Measurements from ENCODE around the gene PAWR.
"Not testable (repeated sequence)": the region's sequence is repeated elsewhere in the genome, so short reads cannot be mapped to it uniquely, and the experiment has no call there.

PAWR gene

DNA sequence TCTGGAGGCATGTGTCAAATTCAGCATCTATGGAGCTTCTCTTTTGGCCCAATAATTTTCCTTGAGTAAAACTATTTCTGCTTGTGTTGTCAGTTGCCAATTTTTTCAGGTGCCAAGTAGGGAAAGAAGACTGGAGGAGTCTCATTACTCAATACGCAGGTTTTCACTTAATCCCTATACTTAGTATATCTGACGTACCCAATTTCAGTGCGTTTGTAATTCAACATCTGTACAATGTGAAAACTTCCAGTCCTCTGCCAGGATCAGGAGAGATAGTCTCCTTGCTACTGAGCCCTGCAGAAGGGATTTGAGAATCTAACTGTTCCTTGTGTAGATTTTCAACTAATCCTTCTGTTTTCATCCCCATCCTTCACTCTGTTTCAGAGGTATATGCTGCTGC, 5.7 kb upstream of the PAWR start:
- Histone ChIP-seq H3K9me3 (ENCODE audit: control insufficient read depth, low read depth, low read length) (no peaks in the 10 kb centered on the region), H3K4me1 (ENCODE audit: control insufficient read depth, low read depth, low read length) (peaks cover 16% of the 10 kb centered on the region), H3K27ac (ENCODE audit: low read length) (no peak overlapping the region), H3K4me3 (ENCODE audit: low read length) (no peak overlapping the region), H3K36me3 (ENCODE audit: control insufficient read depth, low read depth, low read length) (no peaks in the 10 kb centered on the region), H3K9ac (ENCODE audit: low read length) (no peak overlapping the region), H3K27me3 (ENCODE audit: control insufficient read depth, insufficient read depth, low read length) (no peaks in the 10 kb centered on the region)

DNA sequence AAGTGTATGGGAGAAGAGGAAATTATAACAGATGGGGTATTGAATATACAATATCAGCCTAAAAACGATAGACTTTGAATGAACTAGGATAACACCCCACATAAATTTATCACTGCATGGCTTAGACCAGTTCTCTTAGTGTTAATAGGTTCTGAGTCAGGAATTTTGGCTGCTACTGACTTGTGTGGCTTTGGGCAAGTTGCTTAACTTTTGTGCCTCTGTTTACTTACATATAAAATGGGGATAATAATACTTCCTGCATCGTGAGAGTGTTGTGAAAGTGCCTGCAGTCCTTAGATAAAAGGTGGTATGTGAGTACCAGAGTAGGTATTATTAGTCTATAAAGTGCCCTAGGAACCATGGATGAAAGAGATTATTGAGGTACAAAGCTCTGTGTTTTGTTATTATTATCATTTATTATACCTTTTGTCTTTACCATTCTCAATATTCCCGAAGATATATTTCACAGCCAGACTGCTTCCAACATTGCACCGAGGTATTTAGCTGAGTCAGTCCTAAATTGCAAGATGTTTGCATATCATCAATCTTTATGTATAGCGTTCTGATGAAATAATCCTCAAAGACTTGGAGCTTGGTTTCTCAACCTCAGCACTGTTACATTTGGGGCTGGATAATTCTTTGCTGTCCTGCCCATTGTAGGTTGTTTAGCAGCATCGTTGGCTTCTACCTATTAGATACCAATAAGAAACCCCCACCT, 2.3 kb upstream of the PAWR start:
- no peaks in the 10 kb centered on the region for H3K27me3 ChIP-seq (ENCODE audit: control insufficient read depth, insufficient read depth, low read length)
- peaks cover 16% of the 10 kb centered on the region for H3K4me1 ChIP-seq (ENCODE audit: control insufficient read depth, low read depth, low read length)
- H3K27ac ChIP-seq (ENCODE audit: low read length) = no peak overlapping the region
- no peaks in the 10 kb centered on the region for H3K36me3 ChIP-seq (ENCODE audit: control insufficient read depth, low read depth, low read length)
- H3K9ac ChIP-seq (ENCODE audit: low read length) = peak overlapping the region; percentile 81
- H3K4me3 ChIP-seq (ENCODE audit: low read length) = peak overlapping the region; percentile 89
- no peaks in the 10 kb centered on the region for H3K9me3 ChIP-seq (ENCODE audit: control insufficient read depth, low read depth, low read length)

DNA sequence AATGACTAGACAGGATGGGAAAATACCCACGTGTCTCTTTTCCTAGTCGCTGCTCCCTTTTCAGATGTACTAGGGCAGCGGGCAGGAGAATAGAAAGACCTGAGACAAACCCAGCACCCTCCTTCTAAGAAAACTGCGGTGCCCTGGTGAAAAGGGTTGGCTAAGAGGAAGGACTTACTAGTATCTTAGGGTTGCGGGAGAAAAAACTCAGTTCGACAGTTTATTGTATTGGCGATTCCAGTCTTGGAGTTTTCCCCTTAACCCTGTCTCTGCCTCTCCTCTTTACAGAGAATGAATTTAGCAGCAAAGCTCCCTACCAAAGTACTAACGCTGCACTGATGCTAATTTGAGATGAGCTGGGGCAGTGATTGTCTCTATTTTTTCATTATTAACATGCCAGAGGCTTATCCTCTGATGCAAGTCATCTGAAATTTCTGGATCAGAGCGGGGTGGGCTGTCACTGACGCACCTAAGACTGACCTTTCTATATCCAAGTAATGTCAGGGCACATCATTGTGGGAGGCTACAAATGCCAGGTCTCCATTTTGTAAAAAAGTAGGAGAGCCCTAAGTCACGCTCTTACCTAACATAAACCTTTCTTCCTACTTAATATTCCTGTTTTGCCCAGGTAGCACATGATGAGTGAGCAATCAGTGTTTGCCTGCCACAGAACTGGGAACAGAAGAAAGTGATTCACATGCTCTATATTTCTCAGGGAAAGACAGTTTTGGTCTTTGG, 916 bp upstream of the PAWR start:
- H3K27me3 ChIP-seq (ENCODE audit: control insufficient read depth, insufficient read depth, low read length) = no peaks in the 10 kb centered on the region
- H3K27ac ChIP-seq (ENCODE audit: low read length) = peak overlapping the region; percentile 84
- H3K4me3 ChIP-seq (ENCODE audit: low read length) = peak overlapping the region; percentile 89
- peaks cover 5% of the 10 kb centered on the region for H3K36me3 ChIP-seq (ENCODE audit: control insufficient read depth, low read depth, low read length)
- no peaks in the 10 kb centered on the region for H3K9me3 ChIP-seq (ENCODE audit: control insufficient read depth, low read depth, low read length)
- H3K9ac ChIP-seq (ENCODE audit: low read length) = peak overlapping the region; percentile 81
- peaks cover 24% of the 10 kb centered on the region for H3K4me1 ChIP-seq (ENCODE audit: control insufficient read depth, low read depth, low read length)

DNA sequence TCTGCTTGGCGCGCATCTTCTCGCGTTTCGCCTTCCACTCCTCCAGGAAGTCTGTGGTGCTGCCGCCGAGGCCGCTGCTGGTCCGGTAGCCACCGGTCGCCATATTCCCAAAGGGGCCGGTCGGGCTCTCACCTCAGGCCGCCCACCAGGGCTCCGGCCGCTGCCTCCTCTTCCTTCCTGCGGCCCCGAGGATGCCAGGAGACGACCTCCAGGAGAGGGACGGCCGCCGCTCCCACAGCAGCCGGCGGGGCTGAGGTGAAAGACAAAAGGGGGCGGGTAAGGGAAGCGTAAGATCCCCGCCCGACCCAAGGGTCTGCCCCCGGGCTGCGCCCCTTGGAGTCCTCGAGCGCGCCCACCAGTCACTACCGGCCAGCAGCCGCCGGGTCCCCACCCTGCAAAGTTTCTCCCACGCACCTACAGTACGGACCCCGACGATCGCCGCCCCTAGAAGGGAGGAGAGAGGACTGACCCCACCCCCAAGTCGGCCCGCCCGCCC, 574 bp downstream of the PAWR start:
- H3K36me3 ChIP-seq (ENCODE audit: control insufficient read depth, low read depth, low read length) = peaks cover 8% of the 10 kb centered on the region
- peak overlapping the region; percentile 78 for H3K9ac ChIP-seq (ENCODE audit: low read length)
- H3K9me3 ChIP-seq (ENCODE audit: control insufficient read depth, low read depth, low read length) = no peaks in the 10 kb centered on the region
- H3K27ac ChIP-seq (ENCODE audit: low read length) = no peak overlapping the region
- H3K4me3 ChIP-seq (ENCODE audit: low read length) = peak overlapping the region; percentile 75
- peaks cover 35% of the 10 kb centered on the region for H3K4me1 ChIP-seq (ENCODE audit: control insufficient read depth, low read depth, low read length)
- no peaks in the 10 kb centered on the region for H3K27me3 ChIP-seq (ENCODE audit: control insufficient read depth, insufficient read depth, low read length)

DNA sequence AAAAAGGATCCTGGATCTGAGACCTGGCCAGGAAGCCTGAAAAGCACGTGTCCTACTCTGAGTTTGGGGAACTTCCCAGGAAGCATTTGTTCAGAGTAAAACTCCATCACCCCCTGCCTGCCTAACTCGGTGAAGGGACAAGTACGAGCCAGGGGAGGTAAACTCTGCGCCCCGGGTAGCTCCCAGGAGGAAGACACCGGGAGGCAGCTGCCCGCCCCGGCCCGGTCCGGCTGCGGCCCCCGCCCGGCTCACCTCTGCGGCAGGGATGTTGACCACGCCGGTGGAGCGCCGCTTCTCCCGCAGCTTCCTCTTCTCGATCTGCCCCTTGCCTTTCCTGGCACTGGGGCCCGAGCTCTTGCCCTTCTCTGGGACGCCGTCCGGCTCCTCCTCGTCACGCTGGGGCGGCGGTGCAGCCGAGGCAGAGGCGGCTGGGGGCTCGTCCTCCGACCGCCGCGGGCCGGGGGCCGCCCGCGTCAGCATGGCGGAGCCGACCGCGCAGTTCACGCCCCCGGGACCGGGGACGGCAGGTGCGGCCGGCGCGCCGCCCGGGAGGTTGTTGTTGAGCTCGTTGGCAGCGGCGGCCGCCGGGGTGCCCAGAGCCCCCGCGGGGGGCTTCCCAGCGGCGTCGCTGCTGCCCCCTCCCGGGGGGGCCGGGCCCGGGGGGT, 1.2 kb downstream of the PAWR start:
- Histone ChIP-seq H3K27me3 (ENCODE audit: control insufficient read depth, insufficient read depth, low read length) (no peaks in the 10 kb centered on the region), H3K27ac (ENCODE audit: low read length) (no peak overlapping the region), H3K4me1 (ENCODE audit: control insufficient read depth, low read depth, low read length) (peaks cover 35% of the 10 kb centered on the region), H3K9ac (ENCODE audit: low read length) (peak overlapping the region; percentile 78), H3K9me3 (ENCODE audit: control insufficient read depth, low read depth, low read length) (no peaks in the 10 kb centered on the region), H3K4me3 (ENCODE audit: low read length) (peak overlapping the region; percentile 75), H3K36me3 (ENCODE audit: control insufficient read depth, low read depth, low read length) (peaks cover 8% of the 10 kb centered on the region)

DNA sequence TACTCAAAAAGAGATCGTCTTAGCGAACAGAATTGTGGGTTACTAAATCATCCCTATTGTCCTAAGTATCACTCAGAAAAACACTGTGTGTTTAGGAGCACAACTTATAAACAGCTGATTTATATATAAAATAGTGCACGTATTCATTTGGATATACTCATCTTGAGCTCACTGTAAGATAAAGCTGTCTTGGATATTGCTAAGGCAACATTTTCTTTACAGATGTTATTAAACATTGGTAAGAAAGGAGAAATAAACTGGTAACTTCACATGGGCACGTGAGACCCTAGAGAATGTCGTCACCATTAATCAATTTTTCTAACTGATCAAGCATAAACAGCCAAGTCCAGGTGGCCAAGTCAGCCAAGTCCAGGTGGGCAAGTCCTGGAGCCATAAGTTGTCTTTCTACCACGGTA, 1.7 kb downstream of the PAWR start:
- Histone ChIP-seq H3K36me3 (ENCODE audit: control insufficient read depth, low read depth, low read length) (peaks cover 8% of the 10 kb centered on the region), H3K4me3 (ENCODE audit: low read length) (peak overlapping the region; percentile 75), H3K9ac (ENCODE audit: low read length) (peak overlapping the region; percentile 78), H3K27me3 (ENCODE audit: control insufficient read depth, insufficient read depth, low read length) (no peaks in the 10 kb centered on the region), H3K4me1 (ENCODE audit: control insufficient read depth, low read depth, low read length) (peaks cover 35% of the 10 kb centered on the region), H3K27ac (ENCODE audit: low read length) (no peak overlapping the region), H3K9me3 (ENCODE audit: control insufficient read depth, low read depth, low read length) (no peaks in the 10 kb centered on the region)

DNA sequence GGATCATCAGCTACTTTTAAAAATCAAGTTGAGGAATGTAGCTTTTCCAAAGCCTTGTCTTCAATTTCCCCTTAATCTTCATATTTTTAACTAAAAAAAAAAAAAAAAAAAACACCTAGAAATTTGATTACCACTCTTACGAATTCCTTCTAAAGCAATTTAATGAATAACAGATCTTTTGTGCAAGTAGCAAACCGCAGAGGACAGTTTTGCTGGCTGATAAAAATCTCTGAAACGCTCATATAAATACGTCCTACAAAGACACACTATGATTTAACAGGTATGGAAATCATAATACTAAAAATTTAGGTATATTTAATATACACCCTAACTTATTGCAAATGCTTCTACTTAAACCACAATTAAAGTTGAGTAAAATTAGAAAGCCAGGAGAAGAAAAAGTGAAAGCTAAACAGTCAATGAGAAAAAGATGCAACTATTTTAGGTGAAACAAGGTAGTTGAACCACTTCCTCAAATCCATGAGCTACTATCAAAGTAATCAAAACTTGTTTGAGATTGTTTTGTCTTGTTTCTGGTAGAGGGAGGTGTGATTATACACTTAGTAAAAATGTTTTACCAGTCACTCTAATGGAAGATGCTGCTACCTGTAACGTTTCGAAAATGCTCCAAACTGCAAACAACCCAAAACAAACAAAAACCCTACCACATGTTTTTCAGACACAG, 2.2 kb downstream of the PAWR start:
- Histone ChIP-seq H3K27ac (ENCODE audit: low read length) (no peak overlapping the region), H3K4me3 (ENCODE audit: low read length) (peak overlapping the region; percentile 75), H3K4me1 (ENCODE audit: control insufficient read depth, low read depth, low read length) (peaks cover 37% of the 10 kb centered on the region), H3K36me3 (ENCODE audit: control insufficient read depth, low read depth, low read length) (peaks cover 8% of the 10 kb centered on the region), H3K27me3 (ENCODE audit: control insufficient read depth, insufficient read depth, low read length) (no peaks in the 10 kb centered on the region), H3K9ac (ENCODE audit: low read length) (peak overlapping the region; percentile 78), H3K9me3 (ENCODE audit: control insufficient read depth, low read depth, low read length) (no peaks in the 10 kb centered on the region)

DNA sequence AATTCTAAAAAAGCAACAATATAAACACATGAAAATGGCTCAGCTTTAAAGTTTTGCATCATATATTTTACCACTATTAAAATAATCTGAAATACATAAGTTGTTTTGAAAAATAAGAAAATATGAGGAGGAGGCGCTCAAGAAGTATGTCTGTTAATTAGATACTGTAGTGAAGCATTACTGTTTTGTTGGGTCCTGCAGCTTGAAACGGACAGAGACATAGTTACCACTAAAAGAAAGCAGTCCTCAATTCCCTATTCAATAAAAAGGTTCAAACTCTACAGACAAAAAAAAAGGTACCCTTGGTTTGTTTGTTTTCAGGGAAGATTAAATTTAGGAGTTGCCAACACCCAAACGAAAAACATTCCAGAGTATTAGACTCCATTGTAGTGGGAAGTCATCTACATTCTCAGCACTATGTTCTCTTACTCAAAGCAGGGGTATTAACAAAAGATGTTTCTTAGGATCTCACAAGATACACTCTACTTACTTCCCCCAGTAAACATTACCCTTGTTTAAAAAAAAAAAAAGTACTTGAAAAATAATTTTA, 3.0 kb downstream of the PAWR start:
- Histone ChIP-seq H3K27me3 (ENCODE audit: control insufficient read depth, insufficient read depth, low read length) (no peaks in the 10 kb centered on the region), H3K4me1 (ENCODE audit: control insufficient read depth, low read depth, low read length) (peaks cover 39% of the 10 kb centered on the region), H3K27ac (ENCODE audit: low read length) (no peak overlapping the region), H3K4me3 (ENCODE audit: low read length) (peak overlapping the region; percentile 75), H3K36me3 (ENCODE audit: control insufficient read depth, low read depth, low read length) (peaks cover 8% of the 10 kb centered on the region), H3K9ac (ENCODE audit: low read length) (peak overlapping the region; percentile 78), H3K9me3 (ENCODE audit: control insufficient read depth, low read depth, low read length) (no peaks in the 10 kb centered on the region)

DNA sequence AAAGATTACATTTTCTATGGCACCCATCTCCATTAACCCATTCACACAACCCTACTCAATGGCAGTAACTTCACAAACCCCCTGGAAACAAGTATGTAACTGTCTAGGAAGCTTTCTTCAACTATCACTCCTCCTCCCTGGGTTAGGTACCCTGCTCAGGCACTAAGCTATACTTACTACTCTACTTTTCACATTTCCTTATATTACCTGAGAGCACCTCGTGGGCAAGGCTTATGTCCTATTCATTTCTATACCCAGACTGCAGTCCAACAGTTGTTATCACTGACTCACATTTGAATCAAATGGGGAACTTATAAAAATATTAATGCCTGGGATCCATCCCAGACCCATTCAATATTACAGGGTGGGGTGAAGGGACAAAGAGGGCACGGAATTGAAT, 4.6 kb downstream of the PAWR start:
- Histone ChIP-seq H3K4me3 (ENCODE audit: low read length) (peak overlapping the region; percentile 75), H3K27ac (ENCODE audit: low read length) (no peak overlapping the region), H3K9ac (ENCODE audit: low read length) (no peak overlapping the region), H3K36me3 (ENCODE audit: control insufficient read depth, low read depth, low read length) (peaks cover 8% of the 10 kb centered on the region), H3K27me3 (ENCODE audit: control insufficient read depth, insufficient read depth, low read length) (no peaks in the 10 kb centered on the region), H3K9me3 (ENCODE audit: control insufficient read depth, low read depth, low read length) (no peaks in the 10 kb centered on the region), H3K4me1 (ENCODE audit: control insufficient read depth, low read depth, low read length) (peaks cover 45% of the 10 kb centered on the region)

DNA sequence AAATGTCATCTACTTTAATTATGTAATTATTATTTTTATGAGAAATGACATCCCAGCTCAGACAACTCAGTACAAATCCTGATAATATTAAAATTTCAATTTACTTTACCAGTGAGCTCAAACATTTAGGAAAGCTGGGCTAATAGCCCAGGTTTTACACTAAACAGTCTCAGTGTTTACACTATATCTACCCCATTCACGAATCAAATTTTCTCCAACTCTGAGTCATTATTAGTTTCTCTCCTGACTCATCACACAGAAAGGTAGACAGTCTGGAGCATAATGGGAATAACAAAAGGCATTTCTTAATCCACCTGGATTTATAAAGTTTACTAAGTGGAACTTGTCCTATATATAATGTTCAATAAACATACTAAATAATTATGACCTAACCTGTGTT, 5.7 kb downstream of the PAWR start:
- Histone ChIP-seq H3K36me3 (ENCODE audit: control insufficient read depth, low read depth, low read length) (peaks cover 8% of the 10 kb centered on the region), H3K27ac (ENCODE audit: low read length) (no peak overlapping the region), H3K9ac (ENCODE audit: low read length) (no peak overlapping the region), H3K4me3 (ENCODE audit: low read length) (no peak overlapping the region), H3K27me3 (ENCODE audit: control insufficient read depth, insufficient read depth, low read length) (no peaks in the 10 kb centered on the region), H3K4me1 (ENCODE audit: control insufficient read depth, low read depth, low read length) (peaks cover 54% of the 10 kb centered on the region), H3K9me3 (ENCODE audit: control insufficient read depth, low read depth, low read length) (no peaks in the 10 kb centered on the region)

DNA sequence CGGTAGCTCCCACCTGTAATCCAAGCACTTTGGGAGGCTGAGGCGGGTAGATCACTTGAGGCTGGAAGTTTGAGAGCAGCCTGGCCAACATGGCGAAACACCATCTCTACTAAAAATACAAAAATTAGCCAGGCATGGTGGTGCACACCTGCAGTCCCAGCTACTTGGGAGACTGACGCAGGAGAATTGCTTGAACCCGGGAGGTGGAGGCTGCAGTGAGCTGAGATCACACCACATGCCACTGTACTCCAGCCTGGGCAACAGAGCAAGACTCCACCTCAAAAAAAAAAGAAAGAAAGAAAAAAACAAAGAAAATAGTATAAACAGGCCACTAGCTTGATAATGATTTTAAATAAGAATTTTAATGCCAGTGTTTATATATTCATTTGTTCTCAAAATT, 6.4 kb downstream of the PAWR start:
- not testable (repeated sequence) for H3K36me3 ChIP-seq (ENCODE audit: control insufficient read depth, low read depth, low read length); H3K27ac ChIP-seq (ENCODE audit: low read length); H3K4me3 ChIP-seq (ENCODE audit: low read length); H3K27me3 ChIP-seq (ENCODE audit: control insufficient read depth, insufficient read depth, low read length); H3K9ac ChIP-seq (ENCODE audit: low read length); H3K9me3 ChIP-seq (ENCODE audit: control insufficient read depth, low read depth, low read length)
- H3K4me1 ChIP-seq (ENCODE audit: control insufficient read depth, low read depth, low read length) = peaks cover 61% of the 10 kb centered on the region

Data from iPS-18a (cell line).